ENCODE measurements around the gene SLC6A3. TPM values are rescaled to one million over a fixed set of nuclear protein-coding genes. Genes with fewer than 3 reads are reported as not detected.

SLC6A3 gene
- total RNA-seq, 1 donor from 2014 or later = not detected

GRCh38 chr5:1357946-1358725, 87.1 kb downstream of the SLC6A3 start:
- DNase-seq (ENCODE audit: low spot score) = no peak

GRCh38 chr5:1356873-1357787, 88.1 kb downstream of the SLC6A3 start:
- no peak for ATAC-seq
- DNase-seq (ENCODE audit: low spot score) = no peak

More at GRCh38 chr5:1357946-1358725, 87.1 kb downstream of the SLC6A3 start:
- no peak for ATAC-seq

GRCh38 chr5:1354576-1354975, 90.7 kb downstream of the SLC6A3 start:
- DNase-seq (ENCODE audit: low spot score) (no peak), ATAC-seq (no peak)

GRCh38 chr5:1352231-1353219, 92.7 kb downstream of the SLC6A3 start:
- no peak for ATAC-seq
- no peak for DNase-seq (ENCODE audit: low spot score)

- ATAC-seq = no peak
- DNase-seq (ENCODE audit: low spot score) = no peak
Observed at GRCh38 chr5:1351156-1351555, 94.1 kb downstream of the SLC6A3 start.

- peak; percentile 18 for ATAC-seq
- DNase-seq (ENCODE audit: low spot score) = no peak
Observed at GRCh38 chr5:1349246-1349645, 96.0 kb downstream of the SLC6A3 start.

GRCh38 chr5:1348986-1349245, 96.3 kb downstream of the SLC6A3 start:
- DNase-seq (ENCODE audit: low spot score) = no peak
- ATAC-seq = no peak

GRCh38 chr5:1347571-1347970, 97.7 kb downstream of the SLC6A3 start:
- DNase-seq (ENCODE audit: low spot score) (no peak), ATAC-seq (no peak)

GRCh38 chr5:1346627-1347440, 98.4 kb downstream of the SLC6A3 start:
- no peak for ATAC-seq

GRCh38 chr5:1345876-1346626, 99.2 kb downstream of the SLC6A3 start:
- DNase-seq (ENCODE audit: low spot score) = no peak
- no peak for ATAC-seq

More at GRCh38 chr5:1346627-1347440, 98.4 kb downstream of the SLC6A3 start:
- no peak for DNase-seq (ENCODE audit: low spot score)

- DNase-seq (ENCODE audit: low spot score) (peak; percentile 89), ATAC-seq (peak; percentile 85)
Observed at GRCh38 chr5:1344975-1345838, 100.0 kb downstream of the SLC6A3 start, which contains the start of gene CLPTM1L. CLPTM1L (minus strand) TSS chr5:1345099; CDS start chr5:1344841, 258 bp downstream.

GRCh38 chr5:1343931-1344901, 101.0 kb downstream of the SLC6A3 start:
- no peak for DNase-seq (ENCODE audit: low spot score)
- peak; percentile 2 for ATAC-seq

- DNase-seq (ENCODE audit: low spot score) (no peak), ATAC-seq (peak; percentile 12)
Observed at GRCh38 chr5:1343315-1343751, 101.9 kb downstream of the SLC6A3 start.

Data from left lobe of liver (tissue), 2 donors.